ENCODE data around the gene SMPD1. TPM values are rescaled to one million over a fixed set of nuclear protein-coding genes. Genes with fewer than 3 reads are reported as not detected.

The SMPD1 gene
- total and polyA plus RNA-seq, 2 of the 4 experiments (the other 2 are of a cell fraction) = 19.5 to 108 TPM

DNA sequence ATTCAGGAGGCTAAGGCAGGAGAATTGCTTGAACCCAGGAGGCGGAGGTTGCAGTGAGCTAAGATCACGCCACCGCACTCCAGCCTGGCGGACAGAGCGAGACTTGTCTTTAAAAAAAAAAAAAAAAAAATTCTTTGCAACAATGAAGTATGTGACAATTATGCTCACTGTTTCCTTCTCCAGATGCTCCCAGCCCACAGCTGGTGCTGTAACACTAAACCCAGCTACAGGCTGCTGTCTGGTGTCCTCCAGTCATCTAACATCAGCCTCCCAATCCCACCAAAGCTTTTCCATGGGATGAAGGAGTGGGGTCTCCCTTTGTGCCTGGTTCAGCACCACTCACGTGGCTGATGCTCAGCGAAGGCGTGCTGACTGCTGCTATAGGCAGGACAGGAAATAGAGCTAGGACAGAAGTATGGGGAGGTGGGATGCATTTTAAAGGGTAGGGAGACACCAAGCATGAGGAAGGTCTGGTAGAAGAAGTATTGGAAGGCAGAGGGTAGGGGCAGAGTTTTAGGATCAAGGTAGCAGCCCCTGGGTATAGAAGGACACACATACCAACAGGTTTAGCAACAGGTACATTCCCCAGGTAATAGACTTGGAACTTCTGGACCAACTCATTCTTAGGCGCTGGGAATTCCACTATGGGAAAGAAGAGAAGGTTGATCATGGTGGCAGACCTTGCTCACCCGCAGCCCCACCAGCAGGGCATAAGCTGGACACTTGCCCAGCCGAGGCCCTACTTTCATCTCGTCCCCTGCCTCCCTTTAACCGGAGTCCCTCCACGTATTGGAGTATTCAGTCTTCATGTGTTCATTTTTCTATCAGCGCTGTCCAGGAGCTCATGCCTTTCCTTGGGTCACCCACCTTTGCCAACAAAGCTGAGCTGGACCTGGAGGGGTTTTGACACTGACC, 10.4 kb downstream of the SMPD1 start (continued):
- TF ChIP-seq CTCF (conservative IDR thresholded peaks at IDR 0.05; ENCODE audit: low read depth, low read length) = no peak

GRCh38 chr11:6401464-6401863, 11.2 kb downstream of the SMPD1 start:
- WGBS, 2 experiments (ENCODE audit: extremely low coverage in 2 of 2, insufficient read length in 1 of 2) = 94% methylated on average over 3 of the region's 7 CpGs; no CpG with 5 or more reads in 1 of the 2 experiments
- no peak for TF ChIP-seq RCOR1 (IDR thresholded peaks at IDR 0.05; ENCODE audit: insufficient replicate concordance, low read length)
- no peak for TF ChIP-seq MAZ (IDR thresholded peaks at IDR 0.05; ENCODE audit: borderline replicate concordance, low read depth, low read length)
- TF ChIP-seq MXI1 (IDR thresholded peaks at IDR 0.05; ENCODE audit: borderline replicate concordance, low read depth, low read length) = no peak
- no peak for TF ChIP-seq CEBPB (IDR thresholded peaks at IDR 0.05; ENCODE audit: low read depth, low read length)
- TF ChIP-seq MAFK (IDR thresholded peaks at IDR 0.05; ENCODE audit: low read depth, low read length) = no peak
- TF ChIP-seq RAD21 (IDR thresholded peaks at IDR 0.05; ENCODE audit: low read length) = no peak
- TF ChIP-seq, protein P1, sequence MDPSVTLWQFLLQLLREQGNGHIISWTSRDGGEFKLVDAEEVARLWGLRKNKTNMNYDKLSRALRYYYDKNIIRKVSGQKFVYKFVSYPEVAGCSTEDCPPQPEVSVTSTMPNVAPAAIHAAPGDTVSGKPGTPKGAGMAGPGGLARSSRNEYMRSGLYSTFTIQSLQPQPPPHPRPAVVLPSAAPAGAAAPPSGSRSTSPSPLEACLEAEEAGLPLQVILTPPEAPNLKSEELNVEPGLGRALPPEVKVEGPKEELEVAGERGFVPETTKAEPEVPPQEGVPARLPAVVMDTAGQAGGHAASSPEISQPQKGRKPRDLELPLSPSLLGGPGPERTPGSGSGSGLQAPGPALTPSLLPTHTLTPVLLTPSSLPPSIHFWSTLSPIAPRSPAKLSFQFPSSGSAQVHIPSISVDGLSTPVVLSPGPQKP (IDR thresholded peaks at IDR 0.05; ENCODE audit: borderline replicate concordance, low read depth, low read length) = no peak
- TF ChIP-seq NFE2L2 (IDR thresholded peaks at IDR 0.05; ENCODE audit: low read depth, low read length) = no peak
- TF ChIP-seq, protein P2, sequence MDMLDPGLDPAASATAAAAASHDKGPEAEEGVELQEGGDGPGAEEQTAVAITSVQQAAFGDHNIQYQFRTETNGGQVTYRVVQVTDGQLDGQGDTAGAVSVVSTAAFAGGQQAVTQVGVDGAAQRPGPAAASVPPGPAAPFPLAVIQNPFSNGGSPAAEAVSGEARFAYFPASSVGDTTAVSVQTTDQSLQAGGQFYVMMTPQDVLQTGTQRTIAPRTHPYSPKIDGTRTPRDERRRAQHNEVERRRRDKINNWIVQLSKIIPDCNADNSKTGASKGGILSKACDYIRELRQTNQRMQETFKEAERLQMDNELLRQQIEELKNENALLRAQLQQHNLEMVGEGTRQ (IDR thresholded peaks at IDR 0.05; ENCODE audit: low read depth, low read length) = no peak
- no peak for TF ChIP-seq POLR2A (IDR thresholded peaks at IDR 0.05; ENCODE audit: low read depth, low read length)
- TF ChIP-seq RFX5 (IDR thresholded peaks at IDR 0.05; ENCODE audit: low read depth, low read length) = no peak

More at GRCh38 chr11:6401464-6401863, 11.2 kb downstream of the SMPD1 start:
- no peak overlapping the region for H4K5ac ChIP-seq (ENCODE audit: low read depth, low read length)
- H2AK9ac ChIP-seq (replicated peaks; ENCODE audit: low read depth, low read length, poor library complexity) = no peak overlapping the region
- BruUV-seq (replicated peaks) = no TSS peak
- no peak overlapping the region for H2BK20ac ChIP-seq (ENCODE audit: low read depth, low read length)
- H3K4me2 ChIP-seq (ENCODE audit: low read depth, low read length) = no peak overlapping the region
- peaks cover 4 to 13% of the 10 kb centered on the region in 2 experiments for H3K79me1 ChIP-seq (ENCODE audit: low read depth in 1 of 2, low read length in 2 of 2)
- peaks cover 8% of the 10 kb centered on the region; the same call in 1 of the 2 replicates for H4K20me1 ChIP-seq (ENCODE audit: insufficient read depth, low read length)
- no peak overlapping the region for H3K18ac ChIP-seq (ENCODE audit: low read depth, low read length)
- DNase-seq (no peak), ATAC-seq (ENCODE audit: low read depth) (no peak)
- H3K56ac ChIP-seq (ENCODE audit: extremely low read depth, insufficient read depth, low read length) = no peak overlapping the region
- ChIA-PET POLR2A (ENCODE audit: unreplicated experiment) (no interaction called here), CTCF (no interaction called here)
- intact Hi-C loops (cut with micrococcal nuclease) (no loop called here), in situ Hi-C loops (cut with MboI; ENCODE audit: low sequenced_read_pairs) (no loop called here), dilution Hi-C loops (cut with HindIII; ENCODE audit: low sequenced_read_pairs, unreplicated experiment) (no loop called here)
- H3K27me3 ChIP-seq (ENCODE audit: control insufficient read depth, insufficient read depth, low read length) = no peaks in the 10 kb centered on the region
- no peak overlapping the region for H3K14ac ChIP-seq (replicated peaks; ENCODE audit: low read depth, low read length)
- H2AK5ac ChIP-seq (ENCODE audit: low read depth, low read length) = no peak overlapping the region
- H3K9ac ChIP-seq (ENCODE audit: low read depth, low read length) = no peak overlapping the region
- no peak overlapping the region for H3K23ac ChIP-seq (ENCODE audit: low read depth, low read length)
- H3K9me1 ChIP-seq (ENCODE audit: insufficient read depth, low read length) = peaks cover 50% of the 10 kb centered on the region
- no peak overlapping the region for H3K27ac ChIP-seq (ENCODE audit: insufficient read depth, low read length)
- H3K9me3 ChIP-seq (ENCODE audit: control insufficient read depth, insufficient read depth, low read length) = no peaks in the 10 kb centered on the region
- peaks cover 26% of the 10 kb centered on the region for H3K36me3 ChIP-seq (ENCODE audit: control insufficient read depth, insufficient read depth, low read length)
- no peak overlapping the region for H2BK15ac ChIP-seq (ENCODE audit: low read depth, low read length)
- no peak overlapping the region for H3K4ac ChIP-seq (ENCODE audit: low read depth, low read length)
- H2BK120ac ChIP-seq (ENCODE audit: low read depth, low read length) = no peak overlapping the region
- H4K91ac ChIP-seq (ENCODE audit: insufficient read depth, low read depth, low read length) = no peak overlapping the region
- no peak overlapping the region for H2BK5ac ChIP-seq (ENCODE audit: low read depth, low read length, poor library complexity, severe bottlenecking)
- no peak overlapping the region for H4K8ac ChIP-seq (ENCODE audit: low read depth in 2 of 2, low read length in 2 of 2)
- H3K4me3 ChIP-seq (ENCODE audit: insufficient read depth, low read depth, low read length) = no peak overlapping the region
- H2AFZ ChIP-seq (replicated peaks; ENCODE audit: low read length, poor library complexity) = no peak overlapping the region
- H3K4me1 ChIP-seq (ENCODE audit: control insufficient read depth, insufficient read depth, low read length) = peaks cover 17% of the 10 kb centered on the region
